Progenitor cell of endocrine pancreas (in vitro differentiated cells): ENCODE measurements around the gene CNNM2. TPM values are rescaled to one million over a fixed set of nuclear protein-coding genes. Genes with fewer than 3 reads are reported as not detected.
A peak's percentile ranks its signal among the peaks of the same experiment; 100 is the strongest.

Source experiments
- DNase-seq: peaks from one replicate; pipeline ENCODE4 v3.0.0; 2021; ENCODE audit warnings: low spot score; ENCODE audit not compliant: unreplicated experiment
- H3K27ac Mint-ChIP-seq: 2 replicates; pipeline ENCODE4 v1.8.0; 2021; ENCODE audit warnings: mild to moderate bottlenecking, moderate library complexity, mixed read lengths
- H3K27me3 Mint-ChIP-seq: 2 replicates; pipeline ENCODE4 v1.8.0; 2021; ENCODE audit warnings: mixed read lengths
- H3K36me3 Mint-ChIP-seq: 2 replicates; pipeline ENCODE4 v1.8.0; 2022; ENCODE audit warnings: mixed read lengths; ENCODE audit not compliant: insufficient read depth
- H3K4me1 Mint-ChIP-seq: 2 replicates; pipeline ENCODE4 v1.8.0; 2021; ENCODE audit warnings: low read depth, mixed read lengths
- H3K4me3 Mint-ChIP-seq: 2 replicates; pipeline ENCODE4 v1.8.0; 2021; ENCODE audit warnings: low read depth, mild to moderate bottlenecking, moderate library complexity, mixed read lengths
- H3K9me3 Mint-ChIP-seq: 2 replicates; pipeline ENCODE4 v1.8.0; 2021; ENCODE audit warnings: low read depth, mixed read lengths
- CTCF ChIP-seq: fragments of 200-600 bp; sonication (generic); IDR thresholded peaks from one replicate; pipeline ENCODE4 v1.5.0; 2021; ENCODE audit warnings: antibody characterized with exemption, mild to moderate bottlenecking; ENCODE audit not compliant: unreplicated experiment
- total RNA-seq: library from RNA; stranded (reverse); gene quantifications from 2 replicates; pipeline ENCODE4 v1.2.1, GENCODE V29; 2021

The CNNM2 gene
- total RNA-seq, 1 donor from 2014 or later = 14.5 TPM

- Mint-ChIP-seq H3K4me3 (no peak overlapping the region), H3K4me1 (peaks cover 13% of the 10 kb centered on the region), H3K9me3 (no peaks in the 10 kb centered on the region), H3K27me3 (no peaks in the 10 kb centered on the region), H3K27ac (no peak overlapping the region), H3K36me3 (peaks cover 11% of the 10 kb centered on the region)
- TF ChIP-seq CTCF = no peak
- no peak for DNase-seq
Observed at GRCh38 chr10:103109821-103110220, 191.7 kb downstream of the CNNM2 start.

GRCh38 chr10:103110407-103110806, 192.3 kb downstream of the CNNM2 start:
- no peak overlapping the region for H3K4me3 Mint-ChIP-seq
- H3K4me1 Mint-ChIP-seq = peaks cover 19% of the 10 kb centered on the region
- H3K27me3 Mint-ChIP-seq = no peaks in the 10 kb centered on the region
- no peak for TF ChIP-seq CTCF
- no peaks in the 10 kb centered on the region for H3K9me3 Mint-ChIP-seq
- no peak overlapping the region for H3K27ac Mint-ChIP-seq
- DNase-seq = no peak
- peaks cover 15% of the 10 kb centered on the region for H3K36me3 Mint-ChIP-seq

GRCh38 chr10:103111031-103111917, 193.2 kb downstream of the CNNM2 start:
- DNase-seq = no peak
- Mint-ChIP-seq H3K27ac (peak overlapping the region; percentile 9), H3K36me3 (peaks cover 15% of the 10 kb centered on the region), H3K27me3 (no peaks in the 10 kb centered on the region), H3K9me3 (no peaks in the 10 kb centered on the region), H3K4me1 (peaks cover 20% of the 10 kb centered on the region), H3K4me3 (no peak overlapping the region)
- TF ChIP-seq CTCF = no peak

- peaks cover 20% of the 10 kb centered on the region for H3K4me1 Mint-ChIP-seq
- no peak for TF ChIP-seq CTCF
- no peaks in the 10 kb centered on the region for H3K9me3 Mint-ChIP-seq
- H3K4me3 Mint-ChIP-seq = no peak overlapping the region
- no peak for DNase-seq
- no peaks in the 10 kb centered on the region for H3K27me3 Mint-ChIP-seq
- no peak overlapping the region for H3K27ac Mint-ChIP-seq
- H3K36me3 Mint-ChIP-seq = peaks cover 15% of the 10 kb centered on the region
Observed at GRCh38 chr10:103111918-103112877, 194.1 kb downstream of the CNNM2 start.

GRCh38 chr10:103114876-103115275, 196.8 kb downstream of the CNNM2 start:
- Mint-ChIP-seq H3K36me3 (peaks cover 8% of the 10 kb centered on the region), H3K4me3 (no peak overlapping the region), H3K27me3 (no peaks in the 10 kb centered on the region), H3K9me3 (no peaks in the 10 kb centered on the region), H3K4me1 (peaks cover 20% of the 10 kb centered on the region), H3K27ac (peak overlapping the region; percentile 87)
- TF ChIP-seq CTCF = no peak
- no peak for DNase-seq
